Midbrain (tissue), 1 donor: ENCODE measurements around the gene KRTAP2-4.
"Not testable (repeated sequence)": the region's sequence is repeated elsewhere in the genome, so short reads cannot be mapped to it uniquely, and the experiment has no call there.

Experiments used
- DNase-seq: peaks from one replicate; lab custom pipeline; 2025; lab: John Stamatoyannopoulos, UW

KRTAP2-4 gene

GRCh38 chr17:41071606-41072360, 6.1 kb upstream of the KRTAP2-4 start:
- no peak for DNase-seq

GRCh38 chr17:41069031-41069430, 3.4 kb upstream of the KRTAP2-4 start:
- DNase-seq: no peak

DNA sequence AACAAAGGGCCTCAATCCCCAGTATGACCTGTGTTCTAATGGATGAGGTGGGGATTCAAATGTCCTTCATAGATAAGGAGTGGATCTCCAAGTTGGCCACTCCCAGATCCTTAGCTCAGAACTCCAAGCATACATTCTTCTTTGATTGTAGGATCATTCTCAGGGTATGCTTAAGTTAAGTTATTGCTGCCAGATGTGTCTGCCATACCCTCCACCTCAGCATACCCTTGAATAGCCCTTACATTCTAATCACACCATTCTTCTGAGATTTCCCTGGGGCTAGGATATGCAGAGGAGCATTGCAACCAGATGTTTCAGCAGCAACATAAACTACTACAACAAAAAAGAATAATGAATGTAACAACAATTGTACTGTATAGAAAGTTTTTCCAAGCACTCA, 1.6 kb upstream of the KRTAP2-4 start:
- no peak for DNase-seq

GRCh38 chr17:41065016-41065689, 526 bp downstream of the KRTAP2-4 start:
- not testable (repeated sequence) for DNase-seq

GRCh38 chr17:41064301-41064700, 1.4 kb downstream of the KRTAP2-4 start:
- no peak for DNase-seq

- no peak for DNase-seq
Measured at GRCh38 chr17:41063449-41063848, 2.2 kb downstream of the KRTAP2-4 start.

DNA sequence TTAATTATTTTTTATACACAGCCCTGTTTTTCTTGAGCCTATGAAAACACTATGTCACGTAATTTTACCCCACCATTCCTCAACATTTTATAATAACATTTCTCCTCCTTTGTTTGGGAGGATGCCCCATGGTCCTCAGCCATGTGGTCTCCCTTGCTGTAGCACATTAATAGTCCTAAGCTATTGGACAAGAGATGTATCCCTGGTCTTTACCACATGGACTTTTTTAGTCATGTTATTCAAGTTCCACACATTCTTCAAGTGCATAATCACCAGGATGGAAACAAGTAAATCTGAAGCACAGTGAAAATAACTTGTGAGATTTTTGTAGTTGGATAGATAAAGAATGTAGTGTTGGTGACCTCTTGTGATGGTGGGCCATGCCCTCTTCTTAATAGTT, 3.7 kb downstream of the KRTAP2-4 start:
- DNase-seq: no peak

DNA sequence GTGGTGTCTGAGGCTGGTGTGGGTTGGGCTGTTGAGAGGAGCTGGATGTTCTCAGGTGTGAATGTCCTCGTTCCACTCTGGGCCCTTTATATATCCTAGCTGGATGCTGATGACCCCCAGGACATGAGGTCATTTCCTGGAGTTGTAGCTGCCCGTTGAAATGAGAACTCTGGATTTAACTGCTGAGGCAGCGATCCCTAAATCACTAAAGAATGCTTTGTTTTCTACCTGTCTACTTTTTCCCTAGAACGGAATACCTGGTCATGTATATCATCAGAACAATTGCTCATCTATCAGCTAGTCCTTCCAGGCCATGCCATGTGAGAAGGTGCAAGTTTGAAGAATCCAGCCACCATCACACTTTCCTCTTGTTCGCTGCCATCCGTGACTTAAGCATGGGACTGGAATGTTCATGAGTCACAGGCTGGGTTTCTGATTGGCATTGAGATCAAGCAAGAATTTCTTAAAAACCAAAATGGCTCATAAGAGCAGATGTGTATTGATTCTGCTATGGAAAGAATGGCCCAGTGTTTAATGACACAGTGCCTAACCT, 5.6 kb downstream of the KRTAP2-4 start, which contains the start of gene KRTAP2-3:
TSS of gene KRTAP2-3 (minus strand) at position 63 of the 553 bp plus-strand sequence. CDS start 64 bp downstream, outside the sequence.
- no peak for DNase-seq

DNA sequence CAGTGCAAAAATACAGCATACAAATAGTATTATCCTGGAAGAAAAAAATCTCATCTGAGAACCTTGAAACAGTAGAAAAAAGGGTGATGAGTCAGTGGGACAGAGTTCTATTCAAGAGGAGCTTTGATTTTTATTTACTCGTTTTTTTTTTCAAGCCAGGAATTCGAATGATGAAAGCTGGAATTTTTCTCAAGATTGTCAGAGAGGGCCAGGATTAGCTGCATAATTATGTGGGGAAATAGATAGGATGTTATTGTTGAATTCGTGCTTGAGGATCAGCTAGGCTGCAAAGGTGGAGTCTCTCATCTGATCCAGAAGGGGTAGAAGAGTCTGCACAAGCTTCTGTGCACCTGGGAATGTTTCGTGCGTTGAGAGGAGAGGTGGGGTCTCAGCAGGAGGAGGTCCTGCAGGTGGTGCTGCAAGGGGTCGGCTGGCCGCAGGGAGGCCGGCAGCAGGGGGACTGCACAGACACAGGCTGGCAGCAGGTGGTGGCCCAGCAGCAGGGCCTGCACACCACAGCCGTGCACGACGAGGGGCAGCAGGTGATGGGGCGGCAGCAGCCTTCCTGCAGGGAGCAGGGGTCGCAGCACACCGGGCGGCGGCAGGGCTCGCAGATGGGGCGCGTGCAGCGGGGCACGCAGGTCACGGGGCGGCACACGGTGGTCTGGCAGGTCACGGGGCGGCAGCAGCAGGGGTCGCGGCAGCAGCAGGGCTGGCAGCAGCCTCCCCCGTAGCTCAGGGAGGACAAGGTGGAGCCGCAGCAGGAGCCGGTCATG, 6.2 kb downstream of the KRTAP2-4 start:
- DNase-seq: not testable (repeated sequence)

DNA sequence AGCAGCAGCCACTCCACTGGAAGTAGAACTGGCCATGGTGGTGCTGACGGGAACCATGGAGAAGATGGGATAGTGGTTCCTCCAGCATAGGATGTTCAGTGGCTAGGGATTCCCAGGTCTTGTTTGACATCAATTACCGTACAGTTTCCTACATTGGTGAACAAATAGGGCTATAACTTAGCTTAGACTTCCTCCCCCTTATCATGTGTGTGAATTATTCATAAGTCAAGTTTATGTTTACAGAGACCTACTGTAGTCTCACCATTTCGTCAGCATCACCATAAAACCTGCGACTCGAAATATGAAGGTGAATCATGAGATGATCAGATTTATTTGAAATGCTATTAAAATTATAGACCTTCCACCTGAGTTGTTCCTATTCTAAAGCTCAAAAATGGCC, 6.9 kb downstream of the KRTAP2-4 start:
- no peak for DNase-seq

DNA sequence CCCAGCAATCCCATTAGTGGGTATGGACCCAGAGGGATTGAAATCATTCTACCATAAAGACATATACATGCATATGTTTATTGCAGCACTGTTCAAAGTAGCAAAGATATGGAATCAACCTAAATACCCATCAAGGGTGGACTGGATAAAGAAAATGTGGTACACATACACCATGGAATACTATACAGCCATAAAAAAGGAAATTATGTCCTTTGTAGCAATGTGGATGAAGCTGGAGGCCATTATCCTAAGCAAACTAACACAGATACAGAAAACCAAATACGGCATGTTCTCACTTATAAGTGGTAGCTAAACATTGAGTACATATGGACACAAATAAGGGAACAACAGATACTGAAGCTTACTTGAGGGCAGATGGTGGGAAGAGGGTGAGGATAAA, 8.1 kb downstream of the KRTAP2-4 start:
- DNase-seq: no peak

GRCh38 chr17:41055130-41055529, 10.5 kb downstream of the KRTAP2-4 start, which contains the start of gene KRTAP2-2:
KRTAP2-2 (minus strand) TSS chr17:41055230; CDS start chr17:41055211, 19 bp downstream.
- not testable (repeated sequence) for DNase-seq

GRCh38 chr17:41054556-41054955, 11.1 kb downstream of the KRTAP2-4 start:
- DNase-seq: not testable (repeated sequence)

- DNase-seq: no peak
Measured at GRCh38 chr17:41054025-41054424, 11.7 kb downstream of the KRTAP2-4 start.

GRCh38 chr17:41052566-41052965, 13.1 kb downstream of the KRTAP2-4 start:
- DNase-seq: no peak

GRCh38 chr17:41049110-41049509, 16.6 kb downstream of the KRTAP2-4 start:
- no peak for DNase-seq

GRCh38 chr17:41048441-41048840, 17.2 kb downstream of the KRTAP2-4 start:
- DNase-seq: no peak

- DNase-seq: not testable (repeated sequence)
Measured at GRCh38 chr17:41046735-41047465, 18.8 kb downstream of the KRTAP2-4 start, which contains the start of gene KRTAP2-1. KRTAP2-1 (minus strand) TSS chr17:41047316; CDS start chr17:41047267, 49 bp downstream.

GRCh38 chr17:41042953-41043352, 22.7 kb downstream of the KRTAP2-4 start:
- no peak for DNase-seq

DNA sequence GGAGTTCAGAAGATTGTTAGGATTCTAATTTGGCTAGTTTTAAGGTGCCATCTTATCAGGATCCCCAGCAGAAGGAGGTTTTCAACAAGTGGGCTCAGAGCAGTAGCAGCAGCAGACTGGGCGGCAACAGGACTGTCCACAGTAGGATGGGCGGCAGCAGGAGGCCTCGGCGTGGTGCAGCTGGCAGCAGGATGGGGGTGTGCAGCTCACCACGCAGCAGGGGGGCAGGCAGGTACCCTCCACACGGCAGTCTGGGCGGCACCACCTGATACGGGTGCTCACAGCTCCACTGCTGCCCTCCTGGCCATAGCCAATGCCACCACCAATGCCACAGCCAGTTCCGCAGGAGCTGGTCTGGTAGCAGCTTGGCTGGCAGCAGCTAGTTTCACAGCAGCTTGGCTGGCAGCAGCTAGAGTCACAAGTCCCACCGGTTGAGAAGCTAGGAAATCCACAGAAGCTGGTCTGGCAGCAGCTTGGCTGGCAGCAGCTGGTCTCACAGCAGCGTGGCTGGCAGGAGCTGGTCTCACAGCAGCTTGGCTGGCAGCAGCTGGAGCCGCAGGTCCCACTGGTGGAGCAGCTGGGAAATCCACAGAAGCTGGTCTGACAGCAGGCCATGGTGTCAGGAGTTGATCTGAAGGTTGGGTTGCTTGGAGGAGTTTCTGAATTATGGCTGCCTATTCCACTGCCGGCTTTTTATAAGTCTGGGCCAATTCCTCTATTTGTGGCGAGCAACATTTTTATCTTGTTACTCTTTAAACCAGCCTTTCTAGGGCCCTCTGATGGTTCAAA, 24.7 kb downstream of the KRTAP2-4 start, which contains the start of gene KRTAP1-1:
TSS of gene KRTAP1-1 (minus strand) at position 668 of the 789 bp plus-strand sequence. CDS start at position 615, 53 bp downstream.
- DNase-seq: not testable (repeated sequence)
